Esophagus squamous epithelium (tissue), 5 donors: Measurements from ENCODE around the gene NR1I3. TPM values are rescaled to one million over a fixed set of nuclear protein-coding genes. Genes with fewer than 3 reads are reported as not detected.

Source experiments
- DNase-seq: peaks from one replicate; lab custom pipeline; 2025; lab: John Stamatoyannopoulos, UW
- H3K27ac ChIP-seq, 4 donors: fragments of 200-600 bp; sonication (generic); one replicate each; pipeline ENCODE4 v1.5.1; 2016 to 2019; ENCODE audit warnings: mild to moderate bottlenecking in 1 of 4
- H3K27me3 ChIP-seq, 4 donors: fragments of 200-600 bp; sonication (generic); 1 replicate in 3 of 4; 2 replicates in 1 of 4; pipeline versions ENCODE4 v1.5.1 to v1.6.0; 2017 to 2021; ENCODE audit warnings: antibody characterized with exemption in 1 of 4
- H3K36me3 ChIP-seq, 3 donors: fragments of 200-600 bp; sonication (generic); one replicate each; pipeline ENCODE4 v1.5.1; 2016 to 2019
- H3K4me1 ChIP-seq, 3 donors: fragments of 200-600 bp; sonication (generic); one replicate each; pipeline ENCODE4 v1.5.1; 2017 to 2019
- H3K4me3 ChIP-seq, 4 donors: fragments of 200-600 bp; sonication (generic); 1 replicate in 3 of 4; 2 replicates in 1 of 4; pipeline ENCODE4 v1.5.1; 2016 to 2019; ENCODE audit warnings: mild to moderate bottlenecking in 2 of 4, moderate library complexity in 1 of 4
- H3K9me3 ChIP-seq, 3 donors: fragments of 200-600 bp; sonication (generic); one replicate each; pipeline ENCODE4 v1.5.1; 2016 to 2019
- CTCF ChIP-seq, 6 experiments: fragments of 450-650 bp in 4 of 6; fragments of 200-600 bp in 2 of 6; sonication (generic) in 2 of 6; IDR thresholded peaks; one replicate each; pipeline ENCODE4 v1.5.1; 2016 to 2019; ENCODE audit warnings: antibody characterized with exemption in 6 of 6, mild to moderate bottlenecking in 4 of 6, moderate library complexity in 4 of 6
- POLR2A ChIP-seq, 4 donors: fragments of 450-650 bp; IDR thresholded peaks; one replicate each; pipeline ENCODE4 v1.6.1; 2017; ENCODE audit warnings: antibody characterized with exemption in 4 of 4, mild to moderate bottlenecking in 4 of 4, moderate library complexity in 3 of 4
- WGBS, 2 donors: methylation state at CpG; one replicate each; pipeline ENCODE4 v1.1.5; 2018; 5-methylcytosine and 5-hydroxymethylcytosine counted together
- intact Hi-C: fragments of 100-400 bp; cut with DNase I; formaldehyde crosslinking; loops from one replicate; pipeline ENCODE4 v1.15.0; 2022
- total RNA-seq, 4 donors: library from RNA; depleted of rRNA; stranded (reverse); fragments of >200 nt; gene quantifications; one replicate each; pipeline ENCODE4 v1.1.0, GENCODE V29; 2016
- donor health status: DM: yes; HTN: yes; CAD: no.

The NR1I3 gene
- total RNA-seq, 4 donors from 2014 or later: not detected

DNA sequence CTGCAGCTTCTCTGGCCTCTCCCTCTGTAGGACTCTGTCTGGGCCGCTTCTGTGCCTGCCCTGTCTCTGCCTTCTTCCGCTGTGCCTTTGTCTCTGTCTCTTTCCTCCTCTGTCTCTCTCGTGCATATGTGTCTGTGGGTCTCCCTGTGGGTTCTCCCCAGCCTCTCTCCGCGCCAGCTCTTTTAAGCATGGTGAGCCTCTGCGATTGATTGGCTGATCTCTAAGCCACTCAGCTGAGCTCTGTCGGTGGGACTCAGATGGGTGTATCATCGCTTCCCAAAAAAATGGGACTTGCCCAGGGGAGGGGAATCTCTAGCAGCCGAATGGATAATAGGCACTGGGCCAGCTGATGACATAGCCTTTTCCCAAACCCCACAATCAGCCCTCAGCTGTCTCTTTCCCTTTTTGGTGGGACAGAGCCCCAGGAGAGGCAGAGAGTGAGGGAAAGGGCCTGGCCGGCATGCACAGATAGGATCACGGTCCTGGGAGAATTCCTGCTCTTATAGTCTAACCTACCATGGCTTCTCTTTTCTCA, 39.0 kb downstream of the NR1I3 start, which contains the start of gene ADAMTS4:
Gene ADAMTS4, minus strand, starts transcription at position 158 of the 535 bp plus-strand sequence. CDS start 427 bp downstream, outside the sequence.
- H3K27ac ChIP-seq: peak within 1 kb of the TSS; percentile 90 to 99 (median 97)
- no peak for DNase-seq
- no peaks in the 10 kb centered on the region for H3K9me3 ChIP-seq
- intact Hi-C loops: no loop called here
- H3K36me3 ChIP-seq: peaks cover 0 to 7% (median 0%) of the 10 kb centered on the region in 3 donors
- WGBS, 2 donors: 17 to 30% methylated on average over 9 to 11 of the region's 11 CpGs
- TF ChIP-seq POLR2A (IDR thresholded peaks at IDR 0.05) (peak in 2 of 4 donors; percentile 46 to 71), CTCF (IDR thresholded peaks at IDR 0.05) (no peak)
- H3K4me1 ChIP-seq: peaks cover 43 to 93% (median 84%) of the 10 kb centered on the region in 3 donors
- no peaks in the 10 kb centered on the region for H3K27me3 ChIP-seq
- H3K4me3 ChIP-seq: peak within 1 kb of the TSS; percentile 14 to 65 (median 38)

- Histone ChIP-seq H3K27ac (peak overlapping the region; percentile 90 to 99 (median 97)), H3K27me3 (no peaks in the 10 kb centered on the region), H3K9me3 (no peaks in the 10 kb centered on the region), H3K4me1 (peaks cover 46 to 93% (median 84%) of the 10 kb centered on the region in 3 donors), H3K4me3 (peak overlapping the region; percentile 14 to 65 (median 38)), H3K36me3 (peaks cover 0 to 7% (median 0%) of the 10 kb centered on the region in 3 donors)
- intact Hi-C loops: no loop called here
- WGBS, 2 donors: 11 to 20% methylated on average over 1 to 6 of the region's 20 CpGs
- no peak for DNase-seq
- no peak for TF ChIP-seq CTCF (IDR thresholded peaks at IDR 0.05)
- no peak for TF ChIP-seq POLR2A (IDR thresholded peaks at IDR 0.05)
These were observed 39.7 kb downstream of the NR1I3 start for GRCh38 chr1:161198194-161198896.

DNA sequence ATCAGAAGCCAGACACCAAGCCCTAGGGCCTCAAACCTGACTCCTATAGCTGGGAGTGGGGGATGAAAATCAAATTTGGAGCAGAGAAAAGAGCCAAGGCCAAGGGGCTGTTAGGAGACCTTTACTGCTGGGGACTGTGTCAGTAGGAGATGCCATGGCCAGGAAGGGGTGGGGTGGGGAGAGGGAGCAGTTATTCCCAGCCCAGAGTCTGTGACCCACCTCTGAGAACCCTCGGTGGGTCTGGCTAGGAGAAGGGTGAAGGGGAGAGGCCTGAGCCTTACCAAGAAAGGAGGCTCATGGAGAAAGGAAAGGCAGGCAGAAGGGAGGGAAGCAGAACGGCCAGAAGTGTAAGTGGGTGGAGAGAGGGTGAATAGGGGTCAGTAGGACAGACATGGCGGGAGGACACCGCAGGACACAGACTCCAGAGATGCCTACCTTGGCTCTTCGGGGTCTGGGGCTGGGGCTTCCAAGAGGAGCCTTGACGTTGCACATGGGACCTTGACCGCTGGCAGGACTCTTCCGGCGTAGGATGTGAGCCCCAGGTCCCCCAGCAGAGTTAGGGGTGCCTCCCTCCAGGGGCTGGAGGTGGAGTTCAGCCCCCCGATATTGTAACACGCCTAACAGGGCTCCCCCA, 40.3 kb downstream of the NR1I3 start:
- Histone ChIP-seq H3K27ac (peak overlapping the region; percentile 90 to 99 (median 97)), H3K9me3 (no peaks in the 10 kb centered on the region), H3K36me3 (peaks cover 0 to 11% (median 0%) of the 10 kb centered on the region in 3 donors), H3K4me1 (peaks cover 41 to 93% (median 82%) of the 10 kb centered on the region in 3 donors), H3K27me3 (no peaks in the 10 kb centered on the region), H3K4me3 (peak overlapping the region; percentile 14 to 65 (median 38))
- intact Hi-C loops: no loop called here
- TF ChIP-seq POLR2A (IDR thresholded peaks at IDR 0.05): no peak
- no peak for TF ChIP-seq CTCF (IDR thresholded peaks at IDR 0.05)
- DNase-seq: no peak
- WGBS, 2 donors: 52 to 59% methylated on average over 8 to 11 of the region's 11 CpGs

DNA sequence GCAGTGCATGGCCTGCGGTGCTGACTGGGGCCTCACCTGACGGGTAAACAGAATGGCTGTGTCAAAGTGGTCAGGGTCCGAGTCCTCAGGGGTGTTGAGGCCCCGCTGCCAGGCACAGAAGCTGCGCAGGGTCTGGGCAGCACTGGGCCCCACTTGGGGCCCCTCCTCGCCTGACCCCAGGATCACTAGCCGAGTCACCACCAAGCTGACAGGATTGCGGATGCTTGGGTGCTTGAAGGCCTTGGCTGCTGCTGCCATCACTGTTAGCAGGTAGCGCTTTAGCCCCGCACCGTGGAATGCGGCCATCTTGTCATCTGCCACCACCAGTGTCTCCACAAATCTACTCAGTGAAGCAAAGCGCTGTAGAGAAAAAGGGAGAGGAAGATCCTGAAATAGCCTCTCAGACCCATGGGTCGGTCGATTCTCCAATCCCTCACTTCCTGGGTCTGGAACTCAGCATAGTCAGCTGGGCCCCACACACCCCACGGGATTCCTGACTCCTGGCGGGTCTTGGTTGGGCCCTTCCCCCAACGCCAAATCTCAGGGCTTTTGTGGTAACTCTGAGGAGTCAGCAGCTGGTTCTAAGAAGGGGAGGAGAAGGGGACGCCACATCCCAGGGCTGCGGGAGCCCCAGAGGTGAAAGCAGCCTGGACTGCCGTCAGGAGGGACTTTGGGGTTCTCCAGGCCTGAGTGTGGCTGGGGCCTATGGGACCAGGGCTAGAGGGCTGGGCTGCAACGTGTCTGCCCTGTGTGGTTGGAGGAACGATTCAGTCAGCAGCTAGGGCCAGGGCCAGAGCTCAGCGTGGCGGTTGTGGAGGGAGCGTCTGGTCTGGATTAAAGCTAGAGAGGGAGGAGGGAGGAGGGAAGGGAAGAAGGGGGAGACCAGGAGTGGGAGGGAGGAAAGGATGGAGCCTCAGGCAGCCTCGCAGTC, 41.2 kb downstream of the NR1I3 start:
- intact Hi-C loops: no loop called here
- DNase-seq: no peak
- Histone ChIP-seq H3K9me3 (no peaks in the 10 kb centered on the region), H3K4me3 (peak overlapping the region in 3 of 4 donors; percentile 38 to 65 (median 39)), H3K27me3 (no peaks in the 10 kb centered on the region), H3K36me3 (peaks cover 0 to 15% (median 0%) of the 10 kb centered on the region in 3 donors), H3K4me1 (peaks cover 41 to 99% (median 84%) of the 10 kb centered on the region in 3 donors), H3K27ac (peak overlapping the region; percentile 90 to 99 (median 97))
- 42 to 53% methylated on average over 9 to 15 of the region's 27 CpGs for WGBS, 2 donors
- TF ChIP-seq CTCF (IDR thresholded peaks at IDR 0.05) (no peak), POLR2A (IDR thresholded peaks at IDR 0.05) (peak in 1 of 4 donors; percentile 17)
